GM23338 (cell line): Measurements from ENCODE around the gene CTXND2. TPM values are rescaled to one million over a fixed set of nuclear protein-coding genes. Genes with fewer than 3 reads are reported as not detected.

Experiments
- ATAC-seq: fragments of 200-7000 bp; cut with Tn5 transposase; 3 replicates; pipeline ENCODE4 v1.9.1; 2020
- DNase-seq: peaks from one replicate; pipeline ENCODE4 v3.0.0-alpha.2; 2015; ENCODE audit warnings: low spot score
- H2AFZ ChIP-seq: fragments of 200-600 bp; sonication (generic); 2 replicates; pipeline ENCODE4 v1.8.0; 2016; ENCODE audit warnings: antibody characterized with exemption, mild to moderate bottlenecking, moderate library complexity
- H3F3A ChIP-seq: fragments of 200-600 bp; sonication (generic); replicated peaks from 2 replicates; pipeline ENCODE4 v1.8.0; 2017; ENCODE audit warnings: antibody characterized with exemption, mixed run types, low read depth
- H3K27ac ChIP-seq: fragments of 200-600 bp; sonication (generic); 2 replicates; pipeline ENCODE4 v1.6.1; 2016; ENCODE audit warnings: low read depth
- H3K27me3 ChIP-seq: fragments of 200-600 bp; sonication (generic); 2 replicates; pipeline ENCODE4 v1.8.0; 2016; ENCODE audit warnings: mild to moderate bottlenecking, mixed run types, moderate library complexity; ENCODE audit not compliant: insufficient read depth
- H3K36me3 ChIP-seq: fragments of 200-600 bp; sonication (generic); 2 replicates; pipeline ENCODE4 v1.8.0; 2016; ENCODE audit warnings: mild to moderate bottlenecking; ENCODE audit not compliant: insufficient read depth
- H3K4me1 ChIP-seq: fragments of 200-600 bp; sonication (generic); 2 replicates; pipeline ENCODE4 v1.8.0; 2016; ENCODE audit warnings: mild to moderate bottlenecking, moderate library complexity; ENCODE audit not compliant: insufficient read depth
- H3K4me2 ChIP-seq: fragments of 200-600 bp; sonication (generic); 2 replicates; pipeline ENCODE4 v1.7.1; 2017; ENCODE audit warnings: mixed run types
- H3K4me3 ChIP-seq: fragments of 200-600 bp; sonication (generic); 2 replicates; pipeline ENCODE4 v1.6.1; 2016; ENCODE audit warnings: mixed run types
- H3K79me2 ChIP-seq: fragments of 200-600 bp; sonication (generic); replicated peaks from 2 replicates; pipeline ENCODE4 v1.8.0; 2017; ENCODE audit warnings: mild to moderate bottlenecking; ENCODE audit not compliant: insufficient read depth
- H3K9me2 ChIP-seq: fragments of 200-600 bp; sonication (generic); 2 replicates; pipeline ENCODE4 v1.8.0; 2017; ENCODE audit not compliant: insufficient read depth
- H4K20me1 ChIP-seq: fragments of 200-600 bp; sonication (generic); replicated peaks from 2 replicates; pipeline ENCODE4 v1.8.0; 2017; ENCODE audit warnings: mild to moderate bottlenecking; ENCODE audit not compliant: insufficient read depth
- H3K27ac Mint-ChIP-seq: 2 replicates; pipeline ENCODE4 v1.8.0; 2020; ENCODE audit warnings: inconsistent platforms, mild to moderate bottlenecking, moderate library complexity, mixed read lengths
- H3K27me3 Mint-ChIP-seq: 3 replicates; pipeline ENCODE4 v1.8.0; 2022; ENCODE audit warnings: low read depth, mild to moderate bottlenecking, moderate library complexity, mixed read lengths, inconsistent platforms; ENCODE audit not compliant: insufficient read depth, poor library complexity
- H3K36me3 Mint-ChIP-seq: 3 replicates; pipeline ENCODE4 v1.8.0; 2021; ENCODE audit warnings: low read depth, mild to moderate bottlenecking, inconsistent platforms, moderate library complexity, mixed read lengths
- H3K4me1 Mint-ChIP-seq: 3 replicates; pipeline ENCODE4 v1.8.0; 2020; ENCODE audit warnings: mild to moderate bottlenecking, inconsistent platforms, mixed read lengths
- H3K4me3 Mint-ChIP-seq: 3 replicates; pipeline ENCODE4 v1.8.0; 2021; ENCODE audit warnings: moderate library complexity, mild to moderate bottlenecking, inconsistent platforms, mixed read lengths
- H3K9me3 Mint-ChIP-seq: 3 replicates; pipeline ENCODE4 v1.8.0; 2020; ENCODE audit warnings: moderate library complexity, mild to moderate bottlenecking, inconsistent platforms, mixed read lengths
- CREB1 ChIP-seq: fragments of 250-450 bp; sonication (Bioruptor Pico); IDR thresholded peaks from 2 replicates; pipeline ENCODE4 v1.5.0; 2020; ENCODE audit warnings: low read depth, mild to moderate bottlenecking, moderate library complexity
- EZH2 ChIP-seq: fragments of 200-600 bp; sonication (generic); IDR thresholded peaks from one replicate; pipeline ENCODE4 v1.8.0; 2017; ENCODE audit warnings: antibody characterized with exemption, mild to moderate bottlenecking, low read depth; ENCODE audit not compliant: unreplicated experiment
- EZH2phosphoT487 ChIP-seq: fragments of 200-600 bp; sonication (generic); IDR thresholded peaks from one replicate; pipeline ENCODE4 v1.8.1; 2018; ENCODE audit warnings: antibody characterized with exemption; ENCODE audit not compliant: unreplicated experiment
- JUNB ChIP-seq: IDR thresholded peaks from one replicate; pipeline ENCODE4 v1.6.1; 2016; ENCODE audit warnings: antibody characterized with exemption; ENCODE audit not compliant: unreplicated experiment
- NANOG ChIP-seq: IDR thresholded peaks from 2 replicates; pipeline ENCODE4 v1.6.1; 2016; ENCODE audit warnings: antibody characterized with exemption, borderline replicate concordance
- POLR2AphosphoS5 ChIP-seq: IDR thresholded peaks from 2 replicates; pipeline ENCODE4 v1.6.1; 2016; ENCODE audit warnings: antibody characterized with exemption, low read depth
- STAT1 ChIP-seq: IDR thresholded peaks from one replicate; pipeline ENCODE4 v1.6.1; 2016; ENCODE audit warnings: antibody characterized with exemption; ENCODE audit not compliant: unreplicated experiment
- ZNF114 ChIP-seq: fragments of 250-450 bp; sonication (Bioruptor Pico); IDR thresholded peaks from 2 replicates; pipeline ENCODE4 v1.5.0; 2020; ENCODE audit warnings: mild to moderate bottlenecking, moderate library complexity
- ZNF331 ChIP-seq: fragments of 250-450 bp; sonication (Bioruptor Pico); IDR thresholded peaks from 2 replicates; pipeline ENCODE4 v1.5.0; 2020; ENCODE audit warnings: low read depth, mild to moderate bottlenecking, moderate library complexity
- polyA plus RNA-seq: library from polyadenylated mRNA; unstranded; fragments of >200 nt; fragmentation: Nextera tagmentation; extraction: Ambion mirVana; gene quantifications from 2 replicates; pipeline ENCODE4 v1.2.1, GENCODE V29; 2016
- total RNA-seq: library from RNA; depleted of rRNA; stranded (reverse); fragments of >200 nt; shearing (Covaris generic); gene quantifications from 2 replicates; pipeline ENCODE4 v1.2.3, GENCODE V29; 2014
- TF ChIP-seq, protein P1 (sequence below), 2 experiments: fragments of 200-600 bp in 1 of 2; sonication (generic) in 1 of 2; conservative IDR thresholded peaks; 2 replicates each; pipeline versions ENCODE4 v1.5.1 to v1.6.1; 2016 to 2017; ENCODE audit warnings: antibody characterized with exemption in 2 of 2, low read depth in 2 of 2, mild to moderate bottlenecking in 2 of 2, moderate library complexity in 1 of 2
- TF ChIP-seq, protein P2 (sequence below): IDR thresholded peaks from one replicate; pipeline ENCODE4 v1.6.1; 2018; ENCODE audit warnings: antibody characterized with exemption; ENCODE audit not compliant: unreplicated experiment
- TF ChIP-seq, protein P3 (sequence below): fragments of 250-450 bp; sonication (Bioruptor Pico); IDR thresholded peaks from 2 replicates; pipeline ENCODE4 v1.5.0; 2020; ENCODE audit warnings: mild to moderate bottlenecking, moderate library complexity
- TF ChIP-seq, protein P4 (sequence below): IDR thresholded peaks from 2 replicates; pipeline ENCODE4 v1.6.1; 2016; ENCODE audit warnings: antibody characterized with exemption

The CTXND2 gene
- total and polyA plus RNA-seq, 2 experiments from 2014 or later = not detected

DNA sequence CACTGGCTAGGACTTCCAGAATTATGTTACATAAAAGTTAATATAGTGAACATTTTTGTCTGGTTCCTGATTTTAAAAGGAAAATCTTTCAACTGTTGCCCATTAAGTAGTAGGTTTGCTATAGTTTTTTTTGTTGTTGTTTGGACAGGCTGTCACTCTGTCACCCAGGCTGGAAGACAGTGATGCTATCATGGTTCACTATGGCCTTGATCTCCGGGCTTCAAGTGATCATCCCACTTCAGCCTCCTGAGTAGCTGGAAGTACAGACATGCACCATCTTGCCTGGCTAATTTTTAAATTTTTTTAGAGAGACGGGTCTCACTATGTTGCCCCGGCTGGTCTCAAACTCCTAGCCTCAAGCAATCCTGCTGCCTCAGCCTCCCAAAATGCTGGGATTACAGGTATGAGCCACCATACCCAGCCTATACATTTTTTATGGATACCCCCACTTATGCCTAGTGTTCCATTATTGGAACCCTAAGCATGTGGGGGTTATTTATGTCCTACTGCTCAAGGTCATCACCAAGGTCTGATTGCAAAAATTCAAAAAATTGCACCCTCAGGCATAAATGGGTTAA lies 6.5 kb downstream of the CTXND2 start:
- H3K4me3 Mint-ChIP-seq = no peak overlapping the region

More for the DNA sequence above, 6.5 kb downstream of the CTXND2 start:
- Histone ChIP-seq H3K36me3 (no peaks in the 10 kb centered on the region), H3K79me2 (no peaks in the 10 kb centered on the region), H3K27me3 (no peaks in the 10 kb centered on the region), H3K4me1 (no peaks in the 10 kb centered on the region), H3K9me2 (no peaks in the 10 kb centered on the region), H3F3A (no peaks in the 10 kb centered on the region), H2AFZ (no peak overlapping the region), H3K27ac (no peak overlapping the region), H4K20me1 (no peaks in the 10 kb centered on the region), H3K4me2 (no peak overlapping the region), H3K4me3 (no peak overlapping the region)
- no peak overlapping the region for H3K27ac Mint-ChIP-seq
- no peaks in the 10 kb centered on the region; the same call in 2 of the 3 replicates for H3K9me3 Mint-ChIP-seq
- TF ChIP-seq, protein P1, sequence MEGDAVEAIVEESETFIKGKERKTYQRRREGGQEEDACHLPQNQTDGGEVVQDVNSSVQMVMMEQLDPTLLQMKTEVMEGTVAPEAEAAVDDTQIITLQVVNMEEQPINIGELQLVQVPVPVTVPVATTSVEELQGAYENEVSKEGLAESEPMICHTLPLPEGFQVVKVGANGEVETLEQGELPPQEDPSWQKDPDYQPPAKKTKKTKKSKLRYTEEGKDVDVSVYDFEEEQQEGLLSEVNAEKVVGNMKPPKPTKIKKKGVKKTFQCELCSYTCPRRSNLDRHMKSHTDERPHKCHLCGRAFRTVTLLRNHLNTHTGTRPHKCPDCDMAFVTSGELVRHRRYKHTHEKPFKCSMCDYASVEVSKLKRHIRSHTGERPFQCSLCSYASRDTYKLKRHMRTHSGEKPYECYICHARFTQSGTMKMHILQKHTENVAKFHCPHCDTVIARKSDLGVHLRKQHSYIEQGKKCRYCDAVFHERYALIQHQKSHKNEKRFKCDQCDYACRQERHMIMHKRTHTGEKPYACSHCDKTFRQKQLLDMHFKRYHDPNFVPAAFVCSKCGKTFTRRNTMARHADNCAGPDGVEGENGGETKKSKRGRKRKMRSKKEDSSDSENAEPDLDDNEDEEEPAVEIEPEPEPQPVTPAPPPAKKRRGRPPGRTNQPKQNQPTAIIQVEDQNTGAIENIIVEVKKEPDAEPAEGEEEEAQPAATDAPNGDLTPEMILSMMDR (conservative IDR thresholded peaks at IDR 0.05; ENCODE audit: low read depth in 2 of 2) = no peak
- TF ChIP-seq ZNF114 (no peak), ZNF331 (CRISPR knock-in tag) (no peak), JUNB (no peak), STAT1 (no peak), EZH2phosphoT487 (no peak), EZH2 (no peak), POLR2AphosphoS5 (no peak), NANOG (no peak), CREB1 (no peak)
- TF ChIP-seq, protein P2, sequence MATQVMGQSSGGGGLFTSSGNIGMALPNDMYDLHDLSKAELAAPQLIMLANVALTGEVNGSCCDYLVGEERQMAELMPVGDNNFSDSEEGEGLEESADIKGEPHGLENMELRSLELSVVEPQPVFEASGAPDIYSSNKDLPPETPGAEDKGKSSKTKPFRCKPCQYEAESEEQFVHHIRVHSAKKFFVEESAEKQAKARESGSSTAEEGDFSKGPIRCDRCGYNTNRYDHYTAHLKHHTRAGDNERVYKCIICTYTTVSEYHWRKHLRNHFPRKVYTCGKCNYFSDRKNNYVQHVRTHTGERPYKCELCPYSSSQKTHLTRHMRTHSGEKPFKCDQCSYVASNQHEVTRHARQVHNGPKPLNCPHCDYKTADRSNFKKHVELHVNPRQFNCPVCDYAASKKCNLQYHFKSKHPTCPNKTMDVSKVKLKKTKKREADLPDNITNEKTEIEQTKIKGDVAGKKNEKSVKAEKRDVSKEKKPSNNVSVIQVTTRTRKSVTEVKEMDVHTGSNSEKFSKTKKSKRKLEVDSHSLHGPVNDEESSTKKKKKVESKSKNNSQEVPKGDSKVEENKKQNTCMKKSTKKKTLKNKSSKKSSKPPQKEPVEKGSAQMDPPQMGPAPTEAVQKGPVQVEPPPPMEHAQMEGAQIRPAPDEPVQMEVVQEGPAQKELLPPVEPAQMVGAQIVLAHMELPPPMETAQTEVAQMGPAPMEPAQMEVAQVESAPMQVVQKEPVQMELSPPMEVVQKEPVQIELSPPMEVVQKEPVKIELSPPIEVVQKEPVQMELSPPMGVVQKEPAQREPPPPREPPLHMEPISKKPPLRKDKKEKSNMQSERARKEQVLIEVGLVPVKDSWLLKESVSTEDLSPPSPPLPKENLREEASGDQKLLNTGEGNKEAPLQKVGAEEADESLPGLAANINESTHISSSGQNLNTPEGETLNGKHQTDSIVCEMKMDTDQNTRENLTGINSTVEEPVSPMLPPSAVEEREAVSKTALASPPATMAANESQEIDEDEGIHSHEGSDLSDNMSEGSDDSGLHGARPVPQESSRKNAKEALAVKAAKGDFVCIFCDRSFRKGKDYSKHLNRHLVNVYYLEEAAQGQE = no peak
- TF ChIP-seq, protein P3, sequence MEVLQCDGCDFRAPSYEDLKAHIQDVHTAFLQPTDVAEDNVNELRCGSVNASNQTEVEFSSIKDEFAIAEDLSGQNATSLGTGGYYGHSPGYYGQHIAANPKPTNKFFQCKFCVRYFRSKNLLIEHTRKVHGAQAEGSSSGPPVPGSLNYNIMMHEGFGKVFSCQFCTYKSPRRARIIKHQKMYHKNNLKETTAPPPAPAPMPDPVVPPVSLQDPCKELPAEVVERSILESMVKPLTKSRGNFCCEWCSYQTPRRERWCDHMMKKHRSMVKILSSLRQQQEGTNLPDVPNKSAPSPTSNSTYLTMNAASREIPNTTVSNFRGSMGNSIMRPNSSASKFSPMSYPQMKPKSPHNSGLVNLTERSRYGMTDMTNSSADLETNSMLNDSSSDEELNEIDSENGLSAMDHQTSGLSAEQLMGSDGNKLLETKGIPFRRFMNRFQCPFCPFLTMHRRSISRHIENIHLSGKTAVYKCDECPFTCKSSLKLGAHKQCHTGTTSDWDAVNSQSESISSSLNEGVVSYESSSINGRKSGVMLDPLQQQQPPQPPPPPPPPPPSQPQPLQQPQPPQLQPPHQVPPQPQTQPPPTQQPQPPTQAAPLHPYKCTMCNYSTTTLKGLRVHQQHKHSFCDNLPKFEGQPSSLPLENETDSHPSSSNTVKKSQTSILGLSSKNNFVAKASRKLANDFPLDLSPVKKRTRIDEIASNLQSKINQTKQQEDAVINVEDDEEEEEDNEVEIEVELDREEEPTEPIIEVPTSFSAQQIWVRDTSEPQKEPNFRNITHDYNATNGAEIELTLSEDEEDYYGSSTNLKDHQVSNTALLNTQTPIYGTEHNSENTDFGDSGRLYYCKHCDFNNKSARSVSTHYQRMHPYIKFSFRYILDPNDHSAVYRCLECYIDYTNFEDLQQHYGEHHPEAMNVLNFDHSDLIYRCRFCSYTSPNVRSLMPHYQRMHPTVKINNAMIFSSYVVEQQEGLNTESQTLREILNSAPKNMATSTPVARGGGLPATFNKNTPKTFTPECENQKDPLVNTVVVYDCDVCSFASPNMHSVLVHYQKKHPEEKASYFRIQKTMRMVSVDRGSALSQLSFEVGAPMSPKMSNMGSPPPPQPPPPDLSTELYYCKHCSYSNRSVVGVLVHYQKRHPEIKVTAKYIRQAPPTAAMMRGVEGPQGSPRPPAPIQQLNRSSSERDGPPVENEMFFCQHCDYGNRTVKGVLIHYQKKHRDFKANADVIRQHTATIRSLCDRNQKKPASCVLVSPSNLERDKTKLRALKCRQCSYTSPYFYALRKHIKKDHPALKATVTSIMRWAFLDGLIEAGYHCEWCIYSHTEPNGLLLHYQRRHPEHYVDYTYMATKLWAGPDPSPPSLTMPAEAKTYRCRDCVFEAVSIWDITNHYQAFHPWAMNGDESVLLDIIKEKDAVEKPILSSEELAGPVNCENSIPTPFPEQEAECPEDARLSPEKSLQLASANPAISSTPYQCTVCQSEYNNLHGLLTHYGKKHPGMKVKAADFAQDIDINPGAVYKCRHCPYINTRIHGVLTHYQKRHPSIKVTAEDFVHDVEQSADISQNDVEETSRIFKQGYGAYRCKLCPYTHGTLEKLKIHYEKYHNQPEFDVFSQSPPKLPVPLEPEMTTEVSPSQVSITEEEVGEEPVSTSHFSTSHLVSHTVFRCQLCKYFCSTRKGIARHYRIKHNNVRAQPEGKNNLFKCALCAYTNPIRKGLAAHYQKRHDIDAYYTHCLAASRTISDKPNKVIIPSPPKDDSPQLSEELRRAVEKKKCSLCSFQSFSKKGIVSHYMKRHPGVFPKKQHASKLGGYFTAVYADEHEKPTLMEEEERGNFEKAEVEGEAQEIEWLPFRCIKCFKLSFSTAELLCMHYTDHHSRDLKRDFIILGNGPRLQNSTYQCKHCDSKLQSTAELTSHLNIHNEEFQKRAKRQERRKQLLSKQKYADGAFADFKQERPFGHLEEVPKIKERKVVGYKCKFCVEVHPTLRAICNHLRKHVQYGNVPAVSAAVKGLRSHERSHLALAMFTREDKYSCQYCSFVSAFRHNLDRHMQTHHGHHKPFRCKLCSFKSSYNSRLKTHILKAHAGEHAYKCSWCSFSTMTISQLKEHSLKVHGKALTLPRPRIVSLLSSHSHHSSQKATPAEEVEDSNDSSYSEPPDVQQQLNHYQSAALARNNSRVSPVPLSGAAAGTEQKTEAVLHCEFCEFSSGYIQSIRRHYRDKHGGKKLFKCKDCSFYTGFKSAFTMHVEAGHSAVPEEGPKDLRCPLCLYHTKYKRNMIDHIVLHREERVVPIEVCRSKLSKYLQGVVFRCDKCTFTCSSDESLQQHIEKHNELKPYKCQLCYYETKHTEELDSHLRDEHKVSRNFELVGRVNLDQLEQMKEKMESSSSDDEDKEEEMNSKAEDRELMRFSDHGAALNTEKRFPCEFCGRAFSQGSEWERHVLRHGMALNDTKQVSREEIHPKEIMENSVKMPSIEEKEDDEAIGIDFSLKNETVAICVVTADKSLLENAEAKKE = no peak
- TF ChIP-seq, protein P4, sequence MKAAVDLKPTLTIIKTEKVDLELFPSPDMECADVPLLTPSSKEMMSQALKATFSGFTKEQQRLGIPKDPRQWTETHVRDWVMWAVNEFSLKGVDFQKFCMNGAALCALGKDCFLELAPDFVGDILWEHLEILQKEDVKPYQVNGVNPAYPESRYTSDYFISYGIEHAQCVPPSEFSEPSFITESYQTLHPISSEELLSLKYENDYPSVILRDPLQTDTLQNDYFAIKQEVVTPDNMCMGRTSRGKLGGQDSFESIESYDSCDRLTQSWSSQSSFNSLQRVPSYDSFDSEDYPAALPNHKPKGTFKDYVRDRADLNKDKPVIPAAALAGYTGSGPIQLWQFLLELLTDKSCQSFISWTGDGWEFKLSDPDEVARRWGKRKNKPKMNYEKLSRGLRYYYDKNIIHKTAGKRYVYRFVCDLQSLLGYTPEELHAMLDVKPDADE = no peak
- DNase-seq = no peak
- H3K27me3 Mint-ChIP-seq = peaks cover 2% of the 10 kb centered on the region
- ATAC-seq = no peak
- H3K36me3 Mint-ChIP-seq = no peaks in the 10 kb centered on the region
- H3K4me1 Mint-ChIP-seq = no peaks in the 10 kb centered on the region
